Transverse colon (tissue), 4 donors: Measurements from ENCODE around the gene STAT5A. TPM values are rescaled to one million over a fixed set of nuclear protein-coding genes. Genes with fewer than 3 reads are reported as not detected.

Source experiments
- DNase-seq: peaks from one replicate; pipeline ENCODE4 v3.0.0-alpha.2; 2019
- H3K27ac ChIP-seq, 4 donors: fragments of 200-600 bp; sonication (generic); 2 replicates each; pipeline ENCODE4 v1.5.1; 2016 to 2018; ENCODE audit warnings: inconsistent platforms in 4 of 4
- H3K27me3 ChIP-seq: fragments of 200-600 bp; sonication (generic); 2 replicates; pipeline ENCODE4 v1.5.1; 2017; ENCODE audit warnings: inconsistent platforms
- H3K36me3 ChIP-seq, 4 donors: fragments of 200-600 bp; sonication (generic); 2 replicates each; pipeline ENCODE4 v1.5.1; 2017 to 2019; ENCODE audit warnings: inconsistent platforms in 4 of 4
- H3K4me1 ChIP-seq, 4 donors: fragments of 200-600 bp; sonication (generic); 2 replicates each; pipeline ENCODE4 v1.5.1; 2017 to 2020; ENCODE audit warnings: inconsistent platforms in 4 of 4
- H3K4me3 ChIP-seq, 4 donors: fragments of 200-600 bp; sonication (generic); 1 replicate in 1 of 4; 2 replicates in 3 of 4; pipeline versions ENCODE4 v1.5.1 to v1.6.1; 2017 to 2019; ENCODE audit warnings: inconsistent platforms in 4 of 4
- H3K9me3 ChIP-seq, 2 donors: fragments of 200-600 bp; sonication (generic); 2 replicates each; pipeline ENCODE4 v1.5.1; 2017 to 2019; ENCODE audit warnings: inconsistent platforms in 2 of 2
- CTCF ChIP-seq, 5 experiments: fragments of 200-600 bp in 3 of 5; fragments of 450-650 bp in 2 of 5; sonication (generic) in 3 of 5; IDR thresholded peaks; 1 replicate in 2 of 5; 2 replicates in 3 of 5; pipeline ENCODE4 v1.5.1; 2016 to 2017; ENCODE audit warnings: antibody characterized with exemption in 5 of 5, inconsistent platforms in 3 of 5, mild to moderate bottlenecking in 2 of 5, moderate library complexity in 1 of 5
- EP300 ChIP-seq: sonication (generic); formaldehyde crosslinking; IDR thresholded peaks from one replicate; pipeline ENCODE4 v1.6.1; 2017; ENCODE audit warnings: antibody characterized with exemption, low read depth
- POLR2A ChIP-seq: fragments of 450-650 bp; IDR thresholded peaks from one replicate; pipeline ENCODE4 v1.6.1; 2016; ENCODE audit warnings: antibody characterized with exemption, mild to moderate bottlenecking, moderate library complexity
- POLR2AphosphoS5 ChIP-seq, 3 donors: sonication (generic); formaldehyde crosslinking; IDR thresholded peaks; one replicate each; pipeline ENCODE4 v1.6.1; 2016; ENCODE audit warnings: antibody characterized with exemption in 3 of 3
- WGBS, 2 donors: methylation state at CpG; one replicate each; pipeline ENCODE4 v1.1.5; 2018; ENCODE audit warnings: low coverage in 1 of 2; 5-methylcytosine and 5-hydroxymethylcytosine counted together
- in situ Hi-C, 4 donors: fragments of 200-750 bp; cut with MboI; loops; one replicate each; pipeline versions ENCODE4 v1.15.0 to v1.15.1; 2017; ENCODE audit warnings: low sequenced_read_pairs in 3 of 4, low pct_ligation_motif_present in 1 of 4, low pct_unique_long_range_greater_than_20kb in 1 of 4
- intact Hi-C: fragments of 100-400 bp; cut with DNase I; formaldehyde crosslinking; loops from one replicate; pipeline ENCODE4 v1.15.1; 2023; ENCODE audit warnings: low total_unique reads
- total RNA-seq, 4 donors: library from RNA; depleted of rRNA; stranded (reverse); fragments of >200 nt; gene quantifications; one replicate each; pipeline ENCODE4 v1.1.0, GENCODE V29; 2016

The STAT5A gene
- total RNA-seq, 4 donors from 2014 or later, result 36.2 to 93.7 (median 50.3) TPM

GRCh38 chr17:42338427-42338985 is 50.2 kb downstream of the STAT5A start:
- 93% methylated on average over 4 of the region's 4 CpGs; no CpG with 5 or more reads in 1 of the 2 donors for WGBS, 2 donors
- intact Hi-C loops, result no loop called here
- no peak for DNase-seq
- H3K36me3 ChIP-seq, result peaks cover 0 to 46% (median 23%) of the 10 kb centered on the region in 4 donors
- no peak overlapping the region for H3K27ac ChIP-seq
- in situ Hi-C loops, result loop anchor here in 1 of 4 donors (25.0 kb wide), 1 partner anchor 174 kb away; no protein-coding TSS in a partner anchor
- H3K4me3 ChIP-seq, result no peak overlapping the region
- no peaks in the 10 kb centered on the region for H3K27me3 ChIP-seq
- peaks cover 0 to 11% (median 2%) of the 10 kb centered on the region in 4 donors for H3K4me1 ChIP-seq
- no peaks in the 10 kb centered on the region for H3K9me3 ChIP-seq
- no peak for TF ChIP-seq POLR2AphosphoS5 (IDR thresholded peaks at IDR 0.05)
- no peak for TF ChIP-seq POLR2A
- no peak for TF ChIP-seq EP300
- TF ChIP-seq CTCF (IDR thresholded peaks at IDR 0.05), result no peak

GRCh38 chr17:42339221-42339620 is 50.9 kb downstream of the STAT5A start:
- TF ChIP-seq POLR2A (no peak), CTCF (IDR thresholded peaks at IDR 0.05) (no peak), POLR2AphosphoS5 (IDR thresholded peaks at IDR 0.05) (no peak), EP300 (no peak)
- in situ Hi-C loops, result loop anchor here in 1 of 4 donors (25.0 kb wide), 1 partner anchor 173 kb away; no protein-coding TSS in a partner anchor

GRCh38 chr17:42340691-42341127 is 52.4 kb downstream of the STAT5A start:
- intact Hi-C loops, result no loop called here
- H3K9me3 ChIP-seq, result no peaks in the 10 kb centered on the region
- peaks cover 0 to 46% (median 21%) of the 10 kb centered on the region in 4 donors for H3K36me3 ChIP-seq
- no peaks in the 10 kb centered on the region for H3K27me3 ChIP-seq
- peaks cover 0 to 11% (median 2%) of the 10 kb centered on the region in 4 donors for H3K4me1 ChIP-seq
- TF ChIP-seq CTCF (IDR thresholded peaks at IDR 0.05) (no peak), POLR2A (no peak), POLR2AphosphoS5 (IDR thresholded peaks at IDR 0.05) (no peak), EP300 (no peak)
- in situ Hi-C loops, result loop anchor here in 1 of 4 donors (25.0 kb wide), 1 partner anchor 172 kb away; no protein-coding TSS in a partner anchor
- H3K4me3 ChIP-seq, result no peak overlapping the region
- no peak overlapping the region for H3K27ac ChIP-seq
- no peak for DNase-seq

More at GRCh38 chr17:42339221-42339620, 50.9 kb downstream of the STAT5A start:
- Histone ChIP-seq H3K27me3 (no peaks in the 10 kb centered on the region), H3K4me3 (no peak overlapping the region), H3K27ac (no peak overlapping the region), H3K4me1 (peaks cover 0 to 11% (median 2%) of the 10 kb centered on the region in 4 donors), H3K9me3 (no peaks in the 10 kb centered on the region), H3K36me3 (peaks cover 0 to 45% (median 23%) of the 10 kb centered on the region in 4 donors)
- 87 to 90% methylated on average over 5 of the region's 5 CpGs for WGBS, 2 donors
- intact Hi-C loops, result no loop called here
- DNase-seq, result no peak

GRCh38 chr17:42341568-42341967 is 53.3 kb downstream of the STAT5A start:
- intact Hi-C loops (no loop called here), in situ Hi-C loops (loop anchor here in 1 of 4 donors (25.0 kb wide), 1 partner anchor 171 kb away; no protein-coding TSS in a partner anchor)
- no peak overlapping the region for H3K27ac ChIP-seq

More at GRCh38 chr17:42341568-42341967, 53.3 kb downstream of the STAT5A start:
- no peaks in the 10 kb centered on the region for H3K9me3 ChIP-seq
- H3K4me3 ChIP-seq, result no peak overlapping the region
- DNase-seq, result no peak
- peaks cover 0 to 42% (median 20%) of the 10 kb centered on the region in 4 donors for H3K36me3 ChIP-seq
- TF ChIP-seq POLR2A, result no peak
- TF ChIP-seq EP300, result no peak
- no peak for TF ChIP-seq POLR2AphosphoS5 (IDR thresholded peaks at IDR 0.05)
- TF ChIP-seq CTCF (IDR thresholded peaks at IDR 0.05), result no peak
- H3K27me3 ChIP-seq, result no peaks in the 10 kb centered on the region
- WGBS, 2 donors, result 57 to 68% methylated on average over 1 to 4 of the region's 4 CpGs
- peaks cover 0 to 11% (median 3%) of the 10 kb centered on the region in 4 donors for H3K4me1 ChIP-seq
